NCI-H2227 (cell line): ENCODE results near the gene CACNB4.
"Not testable (repeated sequence)": the region's sequence is repeated elsewhere in the genome, so short reads cannot be mapped to it uniquely, and the experiment has no call there.

Experiments
- DNase-seq: peaks from one replicate; lab custom pipeline; 2025; ENCODE audit not compliant: unreplicated experiment; lab: John Stamatoyannopoulos, UW

Gene CACNB4

DNA sequence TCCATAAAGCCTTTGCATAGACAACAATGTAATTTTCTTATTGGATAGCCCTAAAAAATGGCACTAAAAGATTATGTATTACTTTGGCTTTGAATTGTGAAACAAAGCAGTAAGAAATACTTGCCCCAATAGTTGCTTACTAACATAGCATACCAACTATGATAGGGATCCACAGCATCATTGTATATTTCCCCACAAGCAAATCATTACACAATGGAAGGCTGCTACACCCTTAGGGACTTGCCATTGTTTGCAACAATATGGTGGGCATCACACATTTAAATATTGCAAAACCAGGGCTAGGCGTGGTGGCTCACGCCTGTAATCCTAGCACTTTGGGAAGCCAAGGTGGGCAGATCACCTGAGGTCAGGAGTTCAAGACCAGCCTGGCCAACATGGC, 74.4 kb downstream of the CACNB4 start:
- no peak for DNase-seq

DNA sequence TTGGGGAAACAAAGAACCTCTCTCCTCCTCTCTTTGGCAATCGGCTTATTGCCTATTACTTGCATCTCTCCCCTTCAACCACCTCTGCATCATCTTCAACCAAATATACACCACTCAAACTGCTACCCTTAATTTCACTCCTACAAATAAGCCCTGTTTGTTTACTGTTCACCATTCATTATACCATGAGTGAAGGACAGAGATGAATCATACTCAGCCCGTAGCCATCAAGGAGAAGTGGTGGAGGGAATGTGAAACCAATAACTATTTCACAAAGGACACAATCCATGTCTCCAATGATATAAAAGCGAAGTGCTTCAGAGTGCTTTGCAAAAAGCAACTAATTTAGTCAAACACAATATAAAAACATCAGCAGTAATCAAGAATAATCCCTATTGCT, 76.8 kb downstream of the CACNB4 start:
- no peak for DNase-seq

DNA sequence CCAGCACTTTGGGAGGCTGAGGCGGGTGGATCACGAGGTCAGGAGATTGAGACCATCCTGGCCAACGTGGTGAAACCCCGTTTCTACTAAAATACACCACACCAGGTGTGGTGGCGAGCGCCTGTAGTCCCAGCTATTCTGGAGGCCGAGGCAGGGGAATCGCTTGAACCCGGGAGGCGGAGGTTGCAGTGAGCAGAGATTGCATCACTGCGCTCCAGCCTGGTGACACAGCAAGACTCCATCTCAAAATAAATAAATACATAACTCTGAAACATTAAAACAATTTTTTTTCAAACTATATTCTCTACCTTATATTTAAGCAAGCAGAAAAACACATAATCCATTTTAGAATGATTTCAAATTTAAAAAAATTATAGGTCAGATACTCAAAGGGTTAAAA, 77.8 kb downstream of the CACNB4 start:
- not testable (repeated sequence) for DNase-seq

DNA sequence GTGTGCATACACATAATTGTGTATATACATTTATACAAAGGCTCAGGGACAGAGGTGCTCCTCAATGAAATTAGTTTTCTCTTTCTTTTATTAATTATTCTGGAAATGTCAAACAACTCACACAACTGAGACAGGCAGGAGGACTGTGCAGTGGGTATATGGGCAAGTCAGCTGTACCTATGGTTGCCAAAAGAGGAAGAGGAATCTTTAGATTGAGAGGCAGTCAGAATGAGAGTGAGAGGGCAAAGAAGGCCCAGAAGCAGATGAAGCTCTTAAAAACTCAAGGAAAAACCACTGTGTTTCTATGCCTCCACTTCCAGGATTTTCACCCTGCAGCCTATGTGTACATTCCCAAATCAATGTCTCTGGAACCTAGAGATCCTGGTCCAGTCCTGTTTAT, 79.1 kb downstream of the CACNB4 start:
- DNase-seq: no peak

DNA sequence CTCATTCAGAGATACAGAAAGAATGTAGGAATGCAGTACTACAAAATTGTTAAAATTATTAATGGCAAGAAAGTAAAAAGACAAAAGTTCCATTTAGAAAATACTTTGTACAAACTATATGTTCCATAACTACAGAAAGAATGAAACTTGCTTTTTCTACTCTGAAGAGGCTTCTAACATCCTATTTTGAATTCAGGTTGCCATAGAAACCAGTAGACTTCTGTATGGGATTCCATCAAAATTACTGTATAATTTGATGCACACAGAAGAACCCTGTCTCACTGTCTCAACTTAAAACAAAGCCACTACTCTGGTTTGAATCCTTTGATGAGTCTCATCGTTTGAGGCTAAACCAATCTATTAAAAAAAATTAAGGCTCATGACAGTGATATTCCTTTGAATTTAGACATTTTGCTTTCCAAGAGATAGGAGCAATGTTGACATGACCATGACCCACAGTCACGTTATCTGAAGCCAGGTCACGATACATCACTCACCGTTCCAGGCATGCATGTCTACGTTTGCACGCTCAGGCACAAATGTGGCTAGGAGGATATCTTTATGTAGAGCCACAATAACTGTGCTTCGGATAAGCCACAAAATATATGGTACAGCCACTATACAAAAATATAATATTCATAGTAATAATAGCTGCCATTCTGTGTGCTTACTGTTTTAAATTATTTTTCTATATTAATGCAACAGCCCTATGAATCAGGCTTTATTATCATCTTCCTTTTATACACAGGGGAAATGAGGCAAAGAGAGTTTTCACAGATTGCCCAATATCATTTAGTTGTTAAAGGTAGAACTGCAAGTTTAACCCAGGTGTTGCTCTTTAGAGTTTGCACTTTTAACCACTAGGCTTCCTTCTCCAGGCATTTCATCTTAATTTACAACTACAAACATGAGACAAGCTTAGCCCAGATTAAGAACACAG, 82.4 kb downstream of the CACNB4 start:
- peak; percentile 32 for DNase-seq

DNA sequence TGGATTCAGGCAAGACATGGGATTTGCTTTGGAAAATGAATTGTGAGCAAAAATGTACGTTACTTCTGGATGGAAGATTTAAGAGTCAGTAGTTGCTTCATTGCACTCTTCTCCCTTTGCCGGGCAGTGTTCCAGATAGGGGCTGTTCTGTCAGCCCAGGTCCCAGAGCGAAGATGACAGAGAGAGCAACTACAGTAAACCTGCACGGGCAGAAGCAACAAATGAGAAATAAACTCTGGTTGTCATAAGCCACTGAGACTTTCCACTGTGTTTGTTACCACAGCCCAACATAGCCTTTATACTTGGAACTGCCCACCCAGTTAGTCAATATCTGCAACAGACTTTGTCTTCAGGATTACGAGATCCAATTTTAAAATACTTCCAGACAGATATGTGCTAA, 83.3 kb downstream of the CACNB4 start:
- DNase-seq: no peak

DNA sequence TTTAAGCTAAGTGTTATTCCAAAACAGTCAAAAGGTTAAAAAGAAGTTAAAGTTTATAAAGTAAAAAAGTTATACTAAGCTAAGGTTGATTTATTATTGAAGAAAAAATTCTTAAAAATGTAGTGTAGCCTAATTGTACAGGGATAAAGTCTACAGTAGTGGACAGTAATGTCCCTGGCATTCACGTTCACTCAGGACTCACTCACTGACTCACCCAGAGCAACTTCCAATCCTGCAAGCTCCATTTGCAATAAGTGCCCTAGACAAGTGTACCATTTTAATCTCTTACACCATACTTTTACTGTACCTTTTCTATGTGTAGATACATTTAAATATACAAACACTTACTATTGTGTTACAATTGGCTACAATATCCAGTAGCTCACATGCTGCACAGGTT, 86.1 kb downstream of the CACNB4 start:
- no peak for DNase-seq

DNA sequence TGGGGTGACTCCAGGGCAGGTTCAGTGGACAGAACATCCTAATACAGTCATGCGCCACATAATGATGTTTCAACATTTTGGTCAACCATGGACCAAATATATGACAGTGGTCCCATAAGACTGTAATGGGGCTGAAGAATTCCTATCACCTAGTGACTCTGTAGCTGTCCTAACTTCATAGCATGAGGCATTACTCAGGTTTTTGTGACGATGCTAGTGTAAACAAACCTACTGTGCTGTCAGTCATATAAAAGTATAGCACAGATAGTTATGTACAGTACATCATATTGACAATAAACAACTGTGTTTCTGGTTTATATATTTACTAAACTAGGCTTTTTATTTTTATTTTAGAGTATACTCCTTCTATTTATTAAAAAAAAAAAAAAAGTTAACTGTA, 87.1 kb downstream of the CACNB4 start:
- no peak for DNase-seq

DNA sequence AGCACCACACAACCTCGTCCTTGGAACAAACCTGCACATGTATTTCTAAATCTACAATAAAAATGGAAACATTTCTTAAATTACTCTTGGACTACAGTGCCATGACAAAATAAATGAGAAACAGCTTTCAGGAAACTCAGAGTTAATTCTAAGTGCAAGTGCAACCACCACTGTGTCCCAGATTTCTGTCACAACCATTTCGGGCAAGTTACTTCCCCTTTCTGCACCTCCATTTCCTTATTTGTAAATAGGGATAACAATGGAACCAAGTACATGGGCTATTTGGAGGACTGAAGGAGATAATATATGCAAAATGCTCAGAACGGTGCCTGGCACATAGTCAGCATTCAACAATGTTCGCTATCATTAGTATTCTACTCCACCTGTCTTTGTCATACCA, 93.2 kb downstream of the CACNB4 start:
- no peak for DNase-seq

DNA sequence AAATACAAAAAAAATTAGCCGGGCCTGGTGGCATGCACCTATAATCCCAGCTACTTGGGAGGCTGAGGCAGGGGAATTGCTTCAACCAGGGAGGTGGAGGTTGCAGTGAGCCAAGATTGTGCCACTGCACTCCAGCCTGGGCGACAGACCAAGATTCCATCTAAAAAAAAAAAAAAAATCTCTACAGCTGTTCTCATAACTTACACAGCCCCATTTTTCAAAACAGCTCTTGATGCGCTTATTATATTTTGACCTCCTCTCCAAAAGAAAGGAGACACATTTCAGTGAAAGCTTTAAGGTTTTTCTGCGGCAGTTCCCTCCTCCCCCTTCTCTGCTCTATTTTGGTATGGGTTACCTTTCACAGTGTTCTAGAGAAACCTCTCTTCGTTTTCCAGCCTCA, 95.6 kb downstream of the CACNB4 start:
- peak; percentile 18 for DNase-seq

DNA sequence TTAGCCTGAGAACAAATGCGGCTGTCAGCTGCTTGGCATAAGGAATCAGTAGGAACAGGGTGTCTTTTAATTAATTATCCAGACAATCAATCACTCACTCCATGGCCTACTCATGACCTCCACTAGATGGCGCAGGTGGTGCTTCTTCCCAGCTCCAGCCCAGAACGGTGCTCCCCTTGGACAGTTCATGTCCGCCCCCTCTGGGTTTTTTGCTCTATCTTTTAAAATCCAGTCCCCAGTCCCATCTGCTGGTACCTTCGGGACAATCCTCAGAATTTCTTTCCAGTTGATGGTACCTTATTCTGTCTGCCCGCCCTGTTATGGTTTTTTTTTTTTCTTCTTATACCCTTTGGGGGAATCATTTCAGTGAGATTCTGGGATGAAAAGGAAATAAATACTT, 99.8 kb downstream of the CACNB4 start:
- DNase-seq: peak; percentile 47

DNA sequence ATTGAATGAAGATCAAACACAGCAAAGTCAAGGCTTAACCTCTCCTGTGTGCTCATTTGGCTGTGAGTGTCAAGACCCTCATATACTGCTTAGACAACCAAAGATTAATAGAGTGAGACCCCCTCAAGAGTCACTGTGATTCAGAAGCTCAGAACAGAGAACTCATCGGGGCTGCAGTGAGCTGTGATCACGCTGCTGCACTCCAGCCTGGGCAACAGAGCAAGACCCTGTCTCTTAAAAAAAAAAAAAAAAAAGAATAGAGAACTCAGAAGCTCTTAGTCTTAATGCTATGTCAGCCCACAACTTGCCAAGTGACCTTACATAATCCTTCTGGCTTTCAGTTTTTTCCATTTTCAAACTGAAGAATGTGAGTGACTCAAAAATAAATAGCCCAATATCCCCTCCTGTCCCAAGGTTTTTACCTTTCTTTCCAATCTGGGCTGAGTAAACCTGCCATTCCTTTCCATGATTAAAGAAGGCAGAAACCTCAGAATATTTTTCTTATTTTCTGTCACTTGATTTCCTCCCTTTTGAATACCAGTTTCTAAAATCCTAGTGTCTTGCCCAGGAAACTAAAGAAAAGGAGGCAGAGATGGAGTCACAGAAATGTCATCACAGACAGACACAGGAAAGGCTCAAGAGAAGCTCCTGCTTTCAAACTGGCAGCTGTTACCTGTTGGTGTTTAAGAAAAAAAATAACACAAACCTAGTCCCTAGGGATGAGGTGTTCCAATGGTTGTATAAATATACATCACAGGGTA, 102.4 kb downstream of the CACNB4 start:
- DNase-seq: no peak

DNA sequence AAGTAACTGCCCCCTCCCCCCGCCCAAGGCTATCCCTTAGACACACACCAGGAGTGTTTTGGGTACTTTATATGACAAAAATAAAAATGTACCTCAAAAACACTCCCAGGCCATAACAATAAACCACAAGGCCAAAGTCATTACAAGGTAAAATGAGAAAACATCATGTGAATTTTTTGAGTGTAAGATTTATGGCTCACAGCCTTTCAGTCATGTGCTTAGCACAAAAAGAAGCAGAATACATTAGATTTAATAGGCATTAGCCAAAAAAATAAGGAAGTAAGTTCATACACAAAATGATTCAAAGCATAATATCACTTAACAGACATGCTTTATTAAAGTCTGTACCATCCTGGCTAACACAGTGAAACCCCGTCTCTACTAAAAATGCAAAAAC, 103.7 kb downstream of the CACNB4 start:
- no peak for DNase-seq

DNA sequence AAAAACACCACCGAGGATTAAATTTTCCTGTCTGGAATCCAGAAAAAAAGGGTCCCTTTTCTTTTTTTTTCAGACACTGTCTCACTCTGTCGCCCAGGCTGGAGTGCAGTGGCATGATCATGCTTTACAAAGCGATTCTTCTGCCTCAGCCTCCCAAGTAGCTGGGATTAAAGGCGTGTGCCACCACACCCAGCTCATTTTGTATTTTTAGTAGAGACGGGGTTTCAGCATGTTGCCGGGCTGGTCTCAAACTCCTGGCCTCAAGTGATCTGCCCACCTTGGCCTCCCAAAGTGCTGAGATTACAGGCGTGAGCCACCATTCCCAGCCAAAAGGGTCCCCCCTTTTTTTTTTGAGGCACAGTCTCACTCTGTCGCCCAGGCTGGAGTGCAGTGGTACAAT, 104.7 kb downstream of the CACNB4 start:
- not testable (repeated sequence) for DNase-seq

DNA sequence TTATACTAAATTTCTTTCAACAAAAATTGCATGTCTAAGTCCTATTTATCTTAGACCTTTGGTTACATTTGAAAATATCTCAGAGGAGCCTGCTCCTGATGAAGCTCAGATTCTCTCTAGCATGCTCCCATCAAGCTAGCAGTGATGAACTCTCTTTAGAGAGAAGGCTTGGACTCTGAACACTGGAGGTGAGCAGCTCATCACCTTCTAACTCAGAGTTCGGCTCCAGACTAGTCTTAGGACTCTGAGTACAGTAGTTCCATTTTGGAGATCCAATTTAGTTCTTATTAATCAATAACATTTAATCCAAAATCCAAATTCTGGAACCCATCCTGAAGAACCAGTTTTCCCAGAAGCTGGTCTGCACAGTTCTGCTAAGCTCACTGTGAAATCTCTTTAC, 107.8 kb downstream of the CACNB4 start:
- DNase-seq: no peak

DNA sequence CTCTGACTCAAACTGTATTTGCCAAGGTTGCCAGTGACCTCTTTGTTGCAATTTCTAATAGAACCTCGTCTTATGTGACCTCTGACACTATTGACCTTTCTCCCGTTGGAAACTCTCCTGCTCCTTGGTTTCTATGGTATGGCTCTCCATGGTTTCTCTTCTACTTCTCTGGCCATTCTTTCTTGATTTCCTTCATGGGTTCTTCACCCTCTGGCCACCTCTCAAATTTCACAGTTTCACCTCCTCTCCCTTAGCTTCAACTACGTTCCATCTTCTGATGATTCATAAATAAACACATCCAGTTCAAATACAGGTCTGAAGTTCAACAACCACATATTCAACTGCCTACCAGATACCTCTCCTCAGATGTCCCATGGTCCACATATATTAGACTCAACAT, 109.5 kb downstream of the CACNB4 start:
- no peak for DNase-seq

DNA sequence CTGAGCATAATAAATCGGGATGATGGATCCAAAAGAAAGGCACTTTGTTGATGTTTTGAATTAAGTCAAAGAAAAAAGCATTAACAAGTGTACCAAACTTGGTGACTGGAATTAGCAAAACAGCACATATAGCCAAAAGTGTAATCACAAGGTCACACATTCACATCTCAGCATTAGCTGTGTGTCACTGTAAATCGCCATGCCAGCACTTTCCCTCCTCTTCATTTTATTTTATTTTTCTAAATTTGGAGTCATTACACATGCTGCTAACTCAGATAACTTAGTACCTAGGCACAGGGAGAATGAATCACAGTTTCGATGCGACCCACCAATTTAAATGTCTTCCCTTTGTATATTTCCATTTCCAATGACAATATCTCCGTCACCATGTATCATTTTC, 111.4 kb downstream of the CACNB4 start:
- DNase-seq: no peak

DNA sequence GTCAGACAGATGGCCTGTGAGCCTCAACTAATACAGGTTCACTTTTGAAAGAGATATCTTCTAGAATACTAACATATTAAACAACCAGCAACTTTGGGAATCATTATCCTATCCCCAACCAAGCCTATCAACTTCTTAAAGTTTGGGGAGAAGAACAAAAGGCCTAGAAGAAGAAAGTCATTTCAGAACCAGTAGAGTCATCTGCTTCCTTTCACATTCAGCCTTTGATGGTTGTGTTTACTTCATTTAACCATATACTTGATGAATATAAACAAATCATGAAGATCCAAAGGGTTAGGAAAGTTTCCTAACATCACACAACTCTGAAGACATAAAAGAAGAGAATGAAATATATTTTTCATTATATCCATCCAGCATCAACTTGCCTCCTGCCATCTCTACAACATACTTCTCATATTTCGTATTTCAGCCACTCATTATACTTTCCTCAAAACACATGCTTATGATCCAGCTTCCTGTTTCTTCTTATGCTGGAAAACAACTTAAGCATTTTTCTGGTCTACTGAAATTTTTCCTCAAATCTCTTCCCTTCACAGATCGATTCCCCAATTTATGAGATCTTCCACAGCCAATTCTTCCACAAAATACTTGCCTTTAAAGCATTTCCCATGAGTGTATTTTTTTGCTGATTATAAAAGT, 114.3 kb downstream of the CACNB4 start:
- DNase-seq: no peak

DNA sequence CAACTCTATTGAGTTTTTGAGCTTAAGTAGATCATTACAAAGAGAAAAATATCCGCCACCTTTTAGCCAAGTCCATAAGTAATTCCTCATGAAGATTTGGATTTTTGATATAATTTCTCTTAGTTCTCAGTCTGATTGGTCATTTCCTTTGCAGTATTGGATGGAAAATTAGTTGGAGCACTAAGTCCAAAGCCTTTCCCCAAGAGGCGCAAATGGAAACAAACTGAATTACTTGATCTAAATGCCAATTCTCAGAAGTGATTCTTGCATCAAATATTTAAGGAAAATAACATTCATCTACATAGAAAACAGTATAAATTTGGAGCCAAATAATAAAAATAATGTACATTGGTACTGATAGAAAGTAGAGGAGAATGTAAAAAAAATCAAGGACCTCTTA, 115.6 kb downstream of the CACNB4 start:
- no peak for DNase-seq

DNA sequence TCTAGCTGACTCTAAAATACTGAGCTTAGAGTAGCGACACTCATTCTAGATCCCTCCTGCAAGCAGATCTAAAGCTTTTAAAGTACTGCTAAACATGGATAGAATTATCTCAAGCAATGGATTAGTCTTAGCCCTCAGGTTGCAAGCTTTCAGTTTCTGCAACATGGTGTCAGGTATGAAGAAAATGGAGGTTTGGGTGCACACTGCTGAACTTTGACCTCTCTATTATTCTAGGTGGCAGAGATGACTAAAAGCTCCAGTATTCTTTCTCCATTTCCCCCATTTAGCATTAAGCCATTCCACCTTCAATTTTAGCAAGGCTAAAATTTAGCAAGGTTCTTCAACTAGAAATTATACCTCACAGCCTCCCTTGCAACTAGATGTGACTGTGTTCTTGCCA, 117.0 kb downstream of the CACNB4 start:
- DNase-seq: no peak

DNA sequence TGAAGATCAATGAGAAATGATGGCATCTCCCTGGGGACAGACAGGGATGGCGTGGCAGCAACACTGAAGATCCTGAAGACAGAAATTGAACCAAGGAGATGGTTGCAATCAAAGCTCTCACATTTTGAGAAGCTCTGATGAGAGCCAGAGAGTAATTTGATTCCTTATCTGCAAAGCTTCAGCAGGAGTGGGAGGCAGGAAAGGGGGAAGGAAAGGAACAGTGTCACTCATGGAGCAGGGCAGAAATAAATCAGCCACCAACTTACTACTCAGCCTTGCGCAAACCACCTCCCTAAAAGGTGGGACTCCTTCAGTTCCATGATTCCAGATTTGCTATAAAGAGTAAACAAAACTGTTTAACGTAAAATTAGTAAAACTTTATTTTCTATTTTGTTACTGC, 119.2 kb downstream of the CACNB4 start:
- DNase-seq: no peak

DNA sequence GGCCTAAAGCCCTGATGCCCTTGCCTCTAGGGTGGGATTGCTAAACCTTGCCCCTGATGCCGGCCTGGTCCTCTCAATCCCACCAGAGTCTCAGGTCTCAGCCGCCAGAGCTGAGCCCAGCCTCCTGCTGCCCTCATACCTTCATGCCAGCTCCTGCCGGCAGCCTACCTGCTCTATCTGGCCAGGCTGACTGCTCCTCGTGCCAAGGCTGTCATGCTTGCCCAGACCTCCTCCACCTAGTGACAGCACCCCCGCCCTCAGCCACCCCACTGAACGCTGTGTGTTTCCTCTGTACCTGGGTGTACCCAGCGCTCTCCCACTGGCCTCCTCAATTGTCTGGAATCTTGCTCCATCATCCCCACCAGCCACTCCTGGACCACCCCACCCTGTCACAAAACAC, 120.1 kb downstream of the CACNB4 start:
- no peak for DNase-seq
